ENCODE data around the gene UNC13A. TPM values are rescaled to one million over a fixed set of nuclear protein-coding genes. Genes with fewer than 3 reads are reported as not detected.
A peak's percentile ranks its signal among the peaks of the same experiment; 100 is the strongest.

UNC13A gene
- total RNA-seq, 1 experiment from 2014 or later = 0.28 TPM

GRCh38 chr19:17718550-17718946 lies 30.4 kb upstream of the UNC13A start:
- Mint-ChIP-seq H3K27me3 (ENCODE audit: unreplicated experiment) (no peaks in the 10 kb centered on the region), H3K36me3 (ENCODE audit: insufficient read depth, unreplicated experiment) (peaks cover 27% of the 10 kb centered on the region), H3K9me3 (ENCODE audit: low read depth, unreplicated experiment) (no peaks in the 10 kb centered on the region), H3K4me1 (ENCODE audit: low read depth, unreplicated experiment) (peaks cover 25% of the 10 kb centered on the region), H3K27ac (ENCODE audit: unreplicated experiment) (no peak overlapping the region), H3K4me3 (ENCODE audit: low read depth, unreplicated experiment) (peak overlapping the region; percentile 80)
- DNase-seq = no peak
- BruUV-seq (replicated peaks) = no TSS peak
- intact Hi-C loops (cut with micrococcal nuclease; ENCODE audit: unreplicated experiment) = no loop called here
- TF ChIP-seq CTCF (IDR thresholded peaks at IDR 0.05; ENCODE audit: unreplicated experiment) = no peak
- CTCF ChIA-PET = interaction anchor here (1.0 kb wide), 1 partner anchor 11 kb away, joined by 9 read pairs; no protein-coding TSS in a partner anchor

- no peak for TF ChIP-seq CTCF (IDR thresholded peaks at IDR 0.05; ENCODE audit: unreplicated experiment)
- no peak for DNase-seq
- no peaks in the 10 kb centered on the region for H3K27me3 Mint-ChIP-seq (ENCODE audit: unreplicated experiment)
- no peaks in the 10 kb centered on the region for H3K9me3 Mint-ChIP-seq (ENCODE audit: low read depth, unreplicated experiment)
- CTCF ChIA-PET = no interaction called here
- BruUV-seq (replicated peaks) = no TSS peak
- peaks cover 20% of the 10 kb centered on the region for H3K4me1 Mint-ChIP-seq (ENCODE audit: low read depth, unreplicated experiment)
- intact Hi-C loops (cut with micrococcal nuclease; ENCODE audit: unreplicated experiment) = no loop called here
- no peak overlapping the region for H3K4me3 Mint-ChIP-seq (ENCODE audit: low read depth, unreplicated experiment)
- H3K36me3 Mint-ChIP-seq (ENCODE audit: insufficient read depth, unreplicated experiment) = peaks cover 24% of the 10 kb centered on the region
- no peak overlapping the region for H3K27ac Mint-ChIP-seq (ENCODE audit: unreplicated experiment)
Measured at GRCh38 chr19:17716309-17716929, 28.3 kb upstream of the UNC13A start.

GRCh38 chr19:17711851-17712250 lies 23.7 kb upstream of the UNC13A start:
- BruUV-seq (replicated peaks) = no TSS peak
- intact Hi-C loops (cut with micrococcal nuclease; ENCODE audit: unreplicated experiment) = no loop called here
- H3K36me3 Mint-ChIP-seq (ENCODE audit: insufficient read depth, unreplicated experiment) = peaks cover 5% of the 10 kb centered on the region
- no peak overlapping the region for H3K4me3 Mint-ChIP-seq (ENCODE audit: low read depth, unreplicated experiment)
- no peaks in the 10 kb centered on the region for H3K4me1 Mint-ChIP-seq (ENCODE audit: low read depth, unreplicated experiment)
- TF ChIP-seq CTCF (IDR thresholded peaks at IDR 0.05; ENCODE audit: unreplicated experiment) = no peak
- no peaks in the 10 kb centered on the region for H3K9me3 Mint-ChIP-seq (ENCODE audit: low read depth, unreplicated experiment)
- CTCF ChIA-PET = interaction anchor here (0.7 kb wide), 1 partner anchor 445 kb away, joined by 6 read pairs; no protein-coding TSS in a partner anchor
- no peaks in the 10 kb centered on the region for H3K27me3 Mint-ChIP-seq (ENCODE audit: unreplicated experiment)
- H3K27ac Mint-ChIP-seq (ENCODE audit: unreplicated experiment) = no peak overlapping the region
- no peak for DNase-seq

GRCh38 chr19:17706750-17707181 lies 18.6 kb upstream of the UNC13A start:
- CTCF ChIA-PET = no interaction called here
- no TSS peak for BruUV-seq (replicated peaks)
- DNase-seq = no peak
- Mint-ChIP-seq H3K27ac (ENCODE audit: unreplicated experiment) (no peak overlapping the region), H3K4me3 (ENCODE audit: low read depth, unreplicated experiment) (no peak overlapping the region), H3K36me3 (ENCODE audit: insufficient read depth, unreplicated experiment) (peaks cover 5% of the 10 kb centered on the region), H3K4me1 (ENCODE audit: low read depth, unreplicated experiment) (no peaks in the 10 kb centered on the region), H3K9me3 (ENCODE audit: low read depth, unreplicated experiment) (no peaks in the 10 kb centered on the region), H3K27me3 (ENCODE audit: unreplicated experiment) (peaks cover 11% of the 10 kb centered on the region)
- TF ChIP-seq CTCF (IDR thresholded peaks at IDR 0.05; ENCODE audit: unreplicated experiment) = no peak
- intact Hi-C loops (cut with micrococcal nuclease; ENCODE audit: unreplicated experiment) = no loop called here
